GM23338 (cell line): ENCODE results near the gene KCNA2. TPM values are rescaled to one million over a fixed set of nuclear protein-coding genes. Genes with fewer than 3 reads are reported as not detected.

Source experiments
- ATAC-seq: fragments of 200-7000 bp; cut with Tn5 transposase; 3 replicates; pipeline ENCODE4 v1.9.1; 2020
- DNase-seq: peaks from one replicate; pipeline ENCODE4 v3.0.0-alpha.2; 2015; ENCODE audit warnings: low spot score
- H2AFZ ChIP-seq: fragments of 200-600 bp; sonication (generic); 2 replicates; pipeline ENCODE4 v1.8.0; 2016; ENCODE audit warnings: antibody characterized with exemption, mild to moderate bottlenecking, moderate library complexity
- H3F3A ChIP-seq: fragments of 200-600 bp; sonication (generic); replicated peaks from 2 replicates; pipeline ENCODE4 v1.8.0; 2017; ENCODE audit warnings: antibody characterized with exemption, mixed run types, low read depth
- H3K27ac ChIP-seq: fragments of 200-600 bp; sonication (generic); 2 replicates; pipeline ENCODE4 v1.6.1; 2016; ENCODE audit warnings: low read depth
- H3K27me3 ChIP-seq: fragments of 200-600 bp; sonication (generic); 2 replicates; pipeline ENCODE4 v1.8.0; 2016; ENCODE audit warnings: mild to moderate bottlenecking, mixed run types, moderate library complexity; ENCODE audit not compliant: insufficient read depth
- H3K36me3 ChIP-seq: fragments of 200-600 bp; sonication (generic); 2 replicates; pipeline ENCODE4 v1.8.0; 2016; ENCODE audit warnings: mild to moderate bottlenecking; ENCODE audit not compliant: insufficient read depth
- H3K4me1 ChIP-seq: fragments of 200-600 bp; sonication (generic); 2 replicates; pipeline ENCODE4 v1.8.0; 2016; ENCODE audit warnings: mild to moderate bottlenecking, moderate library complexity; ENCODE audit not compliant: insufficient read depth
- H3K4me2 ChIP-seq: fragments of 200-600 bp; sonication (generic); 2 replicates; pipeline ENCODE4 v1.7.1; 2017; ENCODE audit warnings: mixed run types
- H3K4me3 ChIP-seq: fragments of 200-600 bp; sonication (generic); 2 replicates; pipeline ENCODE4 v1.6.1; 2016; ENCODE audit warnings: mixed run types
- H3K79me2 ChIP-seq: fragments of 200-600 bp; sonication (generic); replicated peaks from 2 replicates; pipeline ENCODE4 v1.8.0; 2017; ENCODE audit warnings: mild to moderate bottlenecking; ENCODE audit not compliant: insufficient read depth
- H3K9me2 ChIP-seq: fragments of 200-600 bp; sonication (generic); 2 replicates; pipeline ENCODE4 v1.8.0; 2017; ENCODE audit not compliant: insufficient read depth
- H4K20me1 ChIP-seq: fragments of 200-600 bp; sonication (generic); replicated peaks from 2 replicates; pipeline ENCODE4 v1.8.0; 2017; ENCODE audit warnings: mild to moderate bottlenecking; ENCODE audit not compliant: insufficient read depth
- H3K27ac Mint-ChIP-seq: 2 replicates; pipeline ENCODE4 v1.8.0; 2020; ENCODE audit warnings: inconsistent platforms, mild to moderate bottlenecking, moderate library complexity, mixed read lengths
- H3K27me3 Mint-ChIP-seq: 3 replicates; pipeline ENCODE4 v1.8.0; 2022; ENCODE audit warnings: low read depth, mild to moderate bottlenecking, moderate library complexity, mixed read lengths, inconsistent platforms; ENCODE audit not compliant: insufficient read depth, poor library complexity
- H3K36me3 Mint-ChIP-seq: 3 replicates; pipeline ENCODE4 v1.8.0; 2021; ENCODE audit warnings: low read depth, mild to moderate bottlenecking, inconsistent platforms, moderate library complexity, mixed read lengths
- H3K4me1 Mint-ChIP-seq: 3 replicates; pipeline ENCODE4 v1.8.0; 2020; ENCODE audit warnings: mild to moderate bottlenecking, inconsistent platforms, mixed read lengths
- H3K4me3 Mint-ChIP-seq: 3 replicates; pipeline ENCODE4 v1.8.0; 2021; ENCODE audit warnings: moderate library complexity, mild to moderate bottlenecking, inconsistent platforms, mixed read lengths
- H3K9me3 Mint-ChIP-seq: 3 replicates; pipeline ENCODE4 v1.8.0; 2020; ENCODE audit warnings: moderate library complexity, mild to moderate bottlenecking, inconsistent platforms, mixed read lengths
- EZH2 ChIP-seq: fragments of 200-600 bp; sonication (generic); IDR thresholded peaks from one replicate; pipeline ENCODE4 v1.8.0; 2017; ENCODE audit warnings: antibody characterized with exemption, mild to moderate bottlenecking, low read depth; ENCODE audit not compliant: unreplicated experiment
- JUNB ChIP-seq: IDR thresholded peaks from one replicate; pipeline ENCODE4 v1.6.1; 2016; ENCODE audit warnings: antibody characterized with exemption; ENCODE audit not compliant: unreplicated experiment
- NANOG ChIP-seq: IDR thresholded peaks from 2 replicates; pipeline ENCODE4 v1.6.1; 2016; ENCODE audit warnings: antibody characterized with exemption, borderline replicate concordance
- POLR2AphosphoS5 ChIP-seq: IDR thresholded peaks from 2 replicates; pipeline ENCODE4 v1.6.1; 2016; ENCODE audit warnings: antibody characterized with exemption, low read depth
- REST ChIP-seq: IDR thresholded peaks from one replicate; pipeline ENCODE4 v1.6.1; 2018; ENCODE audit warnings: antibody characterized with exemption; ENCODE audit not compliant: unreplicated experiment
- ZNF114 ChIP-seq: fragments of 250-450 bp; sonication (Bioruptor Pico); IDR thresholded peaks from 2 replicates; pipeline ENCODE4 v1.5.0; 2020; ENCODE audit warnings: mild to moderate bottlenecking, moderate library complexity
- ZNF462 ChIP-seq: fragments of 250-450 bp; sonication (Bioruptor Pico); IDR thresholded peaks from 2 replicates; pipeline ENCODE4 v1.5.0; 2020; ENCODE audit warnings: mild to moderate bottlenecking, moderate library complexity
- polyA plus RNA-seq: library from polyadenylated mRNA; unstranded; fragments of >200 nt; fragmentation: Nextera tagmentation; extraction: Ambion mirVana; gene quantifications from 2 replicates; pipeline ENCODE4 v1.2.1, GENCODE V29; 2016
- total RNA-seq: library from RNA; depleted of rRNA; stranded (reverse); fragments of >200 nt; shearing (Covaris generic); gene quantifications from 2 replicates; pipeline ENCODE4 v1.2.3, GENCODE V29; 2014
- TF ChIP-seq, protein P1 (sequence below): IDR thresholded peaks from 2 replicates; pipeline ENCODE4 v1.6.1; 2016; ENCODE audit warnings: antibody characterized with exemption

Gene KCNA2
- total and polyA plus RNA-seq, 2 experiments from 2014 or later = 0.11 to 1.5 TPM

GRCh38 chr1:110645211-110645610 lies 39.1 kb upstream of the KCNA2 start:
- Mint-ChIP-seq H3K36me3 (no peaks in the 10 kb centered on the region), H3K27me3 (peaks cover 4% of the 10 kb centered on the region), H3K4me3 (no peak overlapping the region), H3K9me3 (no peaks in the 10 kb centered on the region), H3K27ac (no peak overlapping the region), H3K4me1 (no peaks in the 10 kb centered on the region)
- Histone ChIP-seq H3K79me2 (no peaks in the 10 kb centered on the region), H4K20me1 (no peaks in the 10 kb centered on the region), H3K9me2 (no peaks in the 10 kb centered on the region), H3F3A (no peaks in the 10 kb centered on the region), H3K4me2 (no peak overlapping the region), H3K4me1 (no peaks in the 10 kb centered on the region), H3K27me3 (no peaks in the 10 kb centered on the region), H3K36me3 (no peaks in the 10 kb centered on the region), H2AFZ (no peak overlapping the region), H3K27ac (no peak overlapping the region), H3K4me3 (no peak overlapping the region)
- DNase-seq (no peak), ATAC-seq (no peak)
- TF ChIP-seq, protein P1, sequence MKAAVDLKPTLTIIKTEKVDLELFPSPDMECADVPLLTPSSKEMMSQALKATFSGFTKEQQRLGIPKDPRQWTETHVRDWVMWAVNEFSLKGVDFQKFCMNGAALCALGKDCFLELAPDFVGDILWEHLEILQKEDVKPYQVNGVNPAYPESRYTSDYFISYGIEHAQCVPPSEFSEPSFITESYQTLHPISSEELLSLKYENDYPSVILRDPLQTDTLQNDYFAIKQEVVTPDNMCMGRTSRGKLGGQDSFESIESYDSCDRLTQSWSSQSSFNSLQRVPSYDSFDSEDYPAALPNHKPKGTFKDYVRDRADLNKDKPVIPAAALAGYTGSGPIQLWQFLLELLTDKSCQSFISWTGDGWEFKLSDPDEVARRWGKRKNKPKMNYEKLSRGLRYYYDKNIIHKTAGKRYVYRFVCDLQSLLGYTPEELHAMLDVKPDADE = no peak
- TF ChIP-seq REST (no peak), ZNF462 (CRISPR knock-in tag) (no peak), JUNB (no peak), NANOG (no peak), POLR2AphosphoS5 (no peak), ZNF114 (CRISPR knock-in tag) (no peak), EZH2 (no peak)
